AG04449 (cell line): Measurements from ENCODE around the gene GLB1L3.

Experiments
- CTCF ChIA-PET: fragments of 350-600 bp; formaldehyde crosslinking; extraction: SDS; loops from one replicate; lab custom pipeline; 2021; ENCODE audit warnings: antibody characterized with exemption; lab: Yijun Ruan, JAX
- POLR2A ChIA-PET: fragments of 400-600, 350-600 bp; formaldehyde crosslinking; extraction: SDS; loops from one replicate; lab custom pipeline; 2020; ENCODE audit warnings: antibody characterized with exemption, inconsistent platforms; lab: Yijun Ruan, JAX
- DNase-seq: peaks from one replicate; pipeline ENCODE4 v3.0.0-alpha.2; 2010; ENCODE audit warnings: low read depth, low spot score
- H3K4me3 ChIP-seq: 2 replicates; pipeline ENCODE4 v1.5.1; 2011; ENCODE audit warnings: low read depth, mild to moderate bottlenecking, control low read depth, low read length
- CTCF ChIP-seq: IDR thresholded peaks from one replicate; pipeline ENCODE4 v1.5.1; 2011; ENCODE audit warnings: mild to moderate bottlenecking, moderate library complexity, low read length, control low read depth, inconsistent platforms; ENCODE audit not compliant: insufficient read depth; ENCODE audit errors: missing control alignments

The GLB1L3 gene

GRCh38 chr11:134352111-134352510 lies 75.9 kb downstream of the GLB1L3 start:
- no peak for DNase-seq
- POLR2A ChIA-PET, result no interaction called here
- CTCF ChIA-PET, result no interaction called here
- H3K4me3 ChIP-seq, result no peak overlapping the region
- no peak for TF ChIP-seq CTCF

- no peak for DNase-seq
- no peak for TF ChIP-seq CTCF
- POLR2A ChIA-PET, result no interaction called here
- CTCF ChIA-PET, result no interaction called here
- no peak overlapping the region for H3K4me3 ChIP-seq
Observed at GRCh38 chr11:134355136-134355535, 79.0 kb downstream of the GLB1L3 start.

- DNase-seq, result no peak
- CTCF ChIA-PET, result no interaction called here
- POLR2A ChIA-PET, result no interaction called here
- TF ChIP-seq CTCF, result no peak
- H3K4me3 ChIP-seq, result no peak overlapping the region
Observed at GRCh38 chr11:134355656-134356055, 79.5 kb downstream of the GLB1L3 start.

GRCh38 chr11:134356656-134357544 lies 80.7 kb downstream of the GLB1L3 start:
- ChIA-PET CTCF (interaction anchor here (0.9 kb wide), 1 partner anchor 20 kb away, joined by 3 read pairs; no protein-coding TSS in a partner anchor), POLR2A (no interaction called here)
- H3K4me3 ChIP-seq, result no peak overlapping the region
- no peak for TF ChIP-seq CTCF
- no peak for DNase-seq

- POLR2A ChIA-PET, result no interaction called here
- no peak for TF ChIP-seq CTCF
- CTCF ChIA-PET, result interaction anchor here (0.9 kb wide), 1 partner anchor 19 kb away, joined by 3 read pairs; no protein-coding TSS in a partner anchor
Observed at GRCh38 chr11:134357545-134357839, 81.3 kb downstream of the GLB1L3 start.

GRCh38 chr11:134358165-134358855 lies 82.1 kb downstream of the GLB1L3 start:
- no peak overlapping the region for H3K4me3 ChIP-seq
- no peak for TF ChIP-seq CTCF
- POLR2A ChIA-PET, result no interaction called here
- CTCF ChIA-PET, result interaction anchor here (0.9 kb wide), 1 partner anchor 18 kb away, joined by 3 read pairs; no protein-coding TSS in a partner anchor
- no peak for DNase-seq

More at GRCh38 chr11:134357545-134357839, 81.3 kb downstream of the GLB1L3 start:
- no peak for DNase-seq
- H3K4me3 ChIP-seq, result no peak overlapping the region
